Cardiac muscle cell (in vitro differentiated cells and primary cell): ENCODE measurements around the gene MRGPRG. TPM values are rescaled to one million over a fixed set of nuclear protein-coding genes. Genes with fewer than 3 reads are reported as not detected.

Experiments used
- DNase-seq, 2 donors: peaks; one replicate each; pipeline versions ENCODE4 v3.0.0 to v3.0.0-alpha.2; 2010 to 2017; ENCODE audit warnings: low read depth in 1 of 2, low spot score in 1 of 2
- H3K27ac ChIP-seq: fragments of 200-600 bp; sonication (generic); 2 replicates; pipeline ENCODE4 v1.5.1; 2016
- H3K27me3 ChIP-seq: fragments of 200-600 bp; sonication (generic); 2 replicates; pipeline ENCODE4 v1.6.0; 2016; ENCODE audit warnings: control low read depth
- H3K36me3 ChIP-seq: fragments of 200-600 bp; sonication (generic); 2 replicates; pipeline ENCODE4 v1.5.1; 2016; ENCODE audit warnings: control low read depth
- H3K4me1 ChIP-seq: fragments of 200-600 bp; sonication (generic); 2 replicates; pipeline ENCODE4 v1.8.1; 2017; ENCODE audit warnings: low read depth, mild to moderate bottlenecking, mixed run types
- H3K4me3 ChIP-seq: fragments of 200-600 bp; sonication (generic); 2 replicates; pipeline ENCODE4 v1.5.1; 2016; ENCODE audit warnings: mild to moderate bottlenecking
- H3K9me3 ChIP-seq: fragments of 200-600 bp; sonication (generic); 2 replicates; pipeline ENCODE4 v1.5.1; 2017; ENCODE audit warnings: low read depth, mild to moderate bottlenecking, control low read depth
- CTCF ChIP-seq: IDR thresholded peaks from 2 replicates; pipeline ENCODE4 v1.5.1; 2012; ENCODE audit warnings: low read depth, mild to moderate bottlenecking, low read length
- polyA plus RNA-seq: library from polyadenylated mRNA; unstranded; fragments of >200 nt; fragmentation: Nextera tagmentation; extraction: Ambion mirVana; gene quantifications from 2 replicates; pipeline ENCODE4 v1.2.1, GENCODE V29; 2016
- total RNA-seq: library from RNA; depleted of rRNA; stranded (reverse); fragments of >200 nt; gene quantifications from 2 replicates; pipeline ENCODE4 v1.2.3, GENCODE V29; 2016

MRGPRG gene
- total and polyA plus RNA-seq, 2 experiments from 2014 or later, result not detected

- no peaks in the 10 kb centered on the region for H3K36me3 ChIP-seq
- H3K4me1 ChIP-seq, result no peaks in the 10 kb centered on the region
- H3K27ac ChIP-seq, result no peak overlapping the region
- DNase-seq, result no peak
- no peaks in the 10 kb centered on the region for H3K9me3 ChIP-seq
- TF ChIP-seq CTCF, result no peak
- no peak overlapping the region for H3K4me3 ChIP-seq
- H3K27me3 ChIP-seq, result peaks cover 23% of the 10 kb centered on the region
These were observed 1.5 kb upstream of the MRGPRG start for GRCh38 chr11:3220101-3220500.

- Histone ChIP-seq H3K4me3 (no peak overlapping the region), H3K27me3 (peaks cover 27% of the 10 kb centered on the region), H3K4me1 (no peaks in the 10 kb centered on the region), H3K27ac (no peak overlapping the region), H3K9me3 (no peaks in the 10 kb centered on the region), H3K36me3 (no peaks in the 10 kb centered on the region)
- no peak for DNase-seq
- no peak for TF ChIP-seq CTCF
These were observed 774 bp upstream of the MRGPRG start for GRCh38 chr11:3219281-3219892.

- Histone ChIP-seq H3K9me3 (no peaks in the 10 kb centered on the region), H3K4me1 (no peaks in the 10 kb centered on the region), H3K36me3 (no peaks in the 10 kb centered on the region), H3K27me3 (peaks cover 34% of the 10 kb centered on the region), H3K27ac (no peak overlapping the region), H3K4me3 (no peak overlapping the region)
- TF ChIP-seq CTCF, result no peak
- DNase-seq, result no peak
These were observed 663 bp downstream of the MRGPRG start for GRCh38 chr11:3217818-3218482.

GRCh38 chr11:3216027-3216525 is 2.5 kb downstream of the MRGPRG start:
- no peak overlapping the region for H3K27ac ChIP-seq
- H3K9me3 ChIP-seq, result no peaks in the 10 kb centered on the region

GRCh38 chr11:3215346-3216026 is 3.1 kb downstream of the MRGPRG start:
- TF ChIP-seq CTCF, result no peak
- Histone ChIP-seq H3K27ac (no peak overlapping the region), H3K27me3 (peaks cover 34% of the 10 kb centered on the region), H3K4me3 (no peak overlapping the region), H3K9me3 (no peaks in the 10 kb centered on the region), H3K4me1 (no peaks in the 10 kb centered on the region), H3K36me3 (no peaks in the 10 kb centered on the region)
- DNase-seq, result no peak

More at GRCh38 chr11:3216027-3216525, 2.5 kb downstream of the MRGPRG start:
- no peaks in the 10 kb centered on the region for H3K4me1 ChIP-seq
- no peak for DNase-seq
- H3K36me3 ChIP-seq, result no peaks in the 10 kb centered on the region
- H3K27me3 ChIP-seq, result peaks cover 34% of the 10 kb centered on the region
- no peak for TF ChIP-seq CTCF
- H3K4me3 ChIP-seq, result no peak overlapping the region
